H9 (cell line): ENCODE data around the gene EGLN1. TPM values are rescaled to one million over a fixed set of nuclear protein-coding genes. Genes with fewer than 3 reads are reported as not detected.
"Not testable (repeated sequence)": the region's sequence is repeated elsewhere in the genome, so short reads cannot be mapped to it uniquely, and the experiment has no call there.

Experiments
- DNase-seq: peaks from one replicate; pipeline ENCODE4 v3.0.0-alpha.2; 2017
- H2AFZ ChIP-seq: one replicate; pipeline ENCODE4 v1.6.1; 2013; ENCODE audit warnings: mild to moderate bottlenecking, low read length, control low read depth, moderate library complexity
- H2AK5ac ChIP-seq: 2 replicates; pipeline ENCODE4 v1.6.1; 2013; ENCODE audit warnings: low read length, control low read depth, mixed read lengths; ENCODE audit not compliant: insufficient read length
- H2BK120ac ChIP-seq: one replicate; pipeline ENCODE4 v1.6.1; 2013; ENCODE audit warnings: low read depth, mild to moderate bottlenecking, low read length, control low read depth, inconsistent platforms; ENCODE audit not compliant: poor library complexity, severe bottlenecking
- H2BK12ac ChIP-seq: 2 replicates; pipeline ENCODE4 v1.6.1; 2013; ENCODE audit warnings: low read length, control low read depth, mixed read lengths, low read depth; ENCODE audit not compliant: insufficient read length
- H2BK15ac ChIP-seq: 2 replicates; pipeline ENCODE4 v1.6.1; 2013; ENCODE audit warnings: low read depth, low read length, control low read depth
- H2BK20ac ChIP-seq: one replicate; pipeline ENCODE4 v1.6.1; 2013; ENCODE audit warnings: low read depth, mild to moderate bottlenecking, low read length, control low read depth, inconsistent platforms; ENCODE audit not compliant: poor library complexity, severe bottlenecking
- H2BK5ac ChIP-seq: 2 replicates; pipeline ENCODE4 v1.6.1; 2013; ENCODE audit warnings: low read length, control low read depth, mixed read lengths; ENCODE audit not compliant: insufficient read length
- H3K14ac ChIP-seq: 2 replicates; pipeline ENCODE4 v1.6.1; 2013; ENCODE audit warnings: low read length, control low read depth; ENCODE audit not compliant: insufficient read depth
- H3K18ac ChIP-seq: 2 replicates; pipeline ENCODE4 v1.6.1; 2013; ENCODE audit warnings: low read depth, mild to moderate bottlenecking, mixed read lengths, low read length, control low read depth; ENCODE audit not compliant: insufficient read length
- H3K23ac ChIP-seq: 2 replicates; pipeline ENCODE4 v1.6.1; 2013; ENCODE audit warnings: low read length, control low read depth, mixed read lengths, low read depth; ENCODE audit not compliant: insufficient read length
- H3K23me2 ChIP-seq: 2 replicates; pipeline ENCODE4 v1.6.1; 2013; ENCODE audit warnings: low read depth, mild to moderate bottlenecking, mixed read lengths, low read length, control low read depth; ENCODE audit not compliant: insufficient read length, poor library complexity, severe bottlenecking
- H3K27ac ChIP-seq: 2 replicates; pipeline ENCODE4 v1.5.1; 2013; ENCODE audit warnings: low read length, control low read depth, mixed read lengths, low read depth; ENCODE audit not compliant: insufficient read length
- H3K27me3 ChIP-seq: 2 replicates; pipeline ENCODE4 v1.6.1; 2013; ENCODE audit warnings: low read length, control low read depth, inconsistent platforms; ENCODE audit not compliant: insufficient read depth
- H3K4ac ChIP-seq: 2 replicates; pipeline ENCODE4 v1.6.1; 2013; ENCODE audit warnings: low read depth, mild to moderate bottlenecking, control low read depth, inconsistent platforms, low read length, moderate library complexity
- H3K4me1 ChIP-seq: 2 replicates; pipeline ENCODE4 v1.6.1; 2013; ENCODE audit warnings: low read length, control low read depth, inconsistent platforms; ENCODE audit not compliant: insufficient read depth
- H3K4me2 ChIP-seq: 2 replicates; pipeline ENCODE4 v1.6.1; 2013; ENCODE audit warnings: low read length, control low read depth, mixed read lengths; ENCODE audit not compliant: insufficient read length, insufficient read depth
- H3K56ac ChIP-seq: 2 replicates; pipeline ENCODE4 v1.6.1; 2013; ENCODE audit warnings: low read depth, mild to moderate bottlenecking, mixed read lengths, low read length, control low read depth; ENCODE audit not compliant: insufficient read length
- H3K79me1 ChIP-seq: 2 replicates; pipeline ENCODE4 v1.6.1; 2013; ENCODE audit warnings: low read depth, mild to moderate bottlenecking, moderate library complexity, low read length, control low read depth, inconsistent platforms; ENCODE audit not compliant: insufficient read depth, poor library complexity, severe bottlenecking
- H3K79me2 ChIP-seq: 2 replicates; pipeline ENCODE4 v1.6.1; 2013; ENCODE audit warnings: low read length, control low read depth, inconsistent platforms; ENCODE audit not compliant: insufficient read depth
- H3K9ac ChIP-seq: 2 replicates; pipeline ENCODE4 v1.6.1; 2013; ENCODE audit warnings: low read length, control low read depth, mixed read lengths; ENCODE audit not compliant: insufficient read length; ENCODE audit errors: extremely low read depth
- H3K9me3 ChIP-seq: one replicate; pipeline ENCODE4 v1.6.1; 2013; ENCODE audit warnings: low read depth, low read length, inconsistent platforms; ENCODE audit not compliant: control insufficient read depth
- H3T11ph ChIP-seq: one replicate; pipeline ENCODE4 v1.6.1; 2013; ENCODE audit warnings: mild to moderate bottlenecking, low read length, control low read depth, inconsistent platforms
- H4K20me1 ChIP-seq: one replicate; pipeline ENCODE4 v1.6.1; 2013; ENCODE audit not compliant: control insufficient read depth, insufficient read length, insufficient read depth
- H4K5ac ChIP-seq: 2 replicates; pipeline ENCODE4 v1.6.1; 2013; ENCODE audit warnings: low read depth, mild to moderate bottlenecking, mixed read lengths, low read length, control low read depth; ENCODE audit not compliant: insufficient read length
- H4K8ac ChIP-seq: replicated peaks from 2 replicates; pipeline ENCODE4 v1.6.1; 2013; ENCODE audit warnings: low read length, control low read depth, mixed read lengths, low read depth; ENCODE audit not compliant: insufficient read length
- H4K91ac ChIP-seq: 2 replicates; pipeline ENCODE4 v1.6.1; 2013; ENCODE audit warnings: low read depth, mild to moderate bottlenecking, moderate library complexity, mixed read lengths, low read length, control low read depth; ENCODE audit not compliant: insufficient read length
- H3K27ac Mint-ChIP-seq, 3 experiments: 2 replicates in 2 of 3; 3 replicates in 1 of 3; pipeline ENCODE4 v1.8.0; 2020 to 2021; ENCODE audit warnings: mixed read lengths in 3 of 3, mild to moderate bottlenecking in 1 of 3, moderate library complexity in 1 of 3
- H3K27me3 Mint-ChIP-seq: 2 replicates; pipeline ENCODE4 v1.8.0; 2021; ENCODE audit warnings: low read depth, mild to moderate bottlenecking, moderate library complexity, mixed read lengths
- H3K36me3 Mint-ChIP-seq, 3 experiments: 2 replicates in 2 of 3; 3 replicates in 1 of 3; pipeline ENCODE4 v1.8.0; 2020 to 2021; ENCODE audit warnings: low read depth in 3 of 3, mixed read lengths in 3 of 3; ENCODE audit not compliant: insufficient read depth in 1 of 3
- H3K4me1 Mint-ChIP-seq, 2 experiments: 2 replicates each; pipeline ENCODE4 v1.8.0; 2020; ENCODE audit warnings: mixed read lengths in 2 of 2
- H3K4me3 Mint-ChIP-seq, 2 experiments: 2 replicates in 1 of 2; 3 replicates in 1 of 2; pipeline ENCODE4 v1.8.0; 2020 to 2021; ENCODE audit warnings: mild to moderate bottlenecking in 2 of 2, mixed read lengths in 2 of 2, moderate library complexity in 1 of 2
- H3K9me3 Mint-ChIP-seq, 2 experiments: 2 replicates in 1 of 2; 3 replicates in 1 of 2; pipeline ENCODE4 v1.8.0; 2020; ENCODE audit warnings: mild to moderate bottlenecking in 2 of 2, mixed read lengths in 2 of 2, moderate library complexity in 1 of 2
- CTCF ChIP-seq: fragments of 200-600 bp; sonication (generic); conservative IDR thresholded peaks from 3 replicates; pipeline ENCODE4 v1.8.0; 2021; ENCODE audit warnings: antibody characterized with exemption, mild to moderate bottlenecking
- WGBS: extraction: QIAGEN DNeasy Blood & Tissue Kit; methylation state at CpG from one replicate; pipeline ENCODE4 v1.1.7; 2013; ENCODE audit warnings: missing lambda C conversion rate, low lambda C conversion rate, mixed read lengths; ENCODE audit not compliant: insufficient read length; ENCODE audit errors: extremely low coverage; 5-methylcytosine and 5-hydroxymethylcytosine counted together
- total RNA-seq: library from RNA; stranded (reverse); gene quantifications from 2 replicates; pipeline ENCODE4 v1.2.1, GENCODE V29; 2021

EGLN1 gene
- total RNA-seq, 1 experiment from 2014 or later: 8.4 TPM

DNA sequence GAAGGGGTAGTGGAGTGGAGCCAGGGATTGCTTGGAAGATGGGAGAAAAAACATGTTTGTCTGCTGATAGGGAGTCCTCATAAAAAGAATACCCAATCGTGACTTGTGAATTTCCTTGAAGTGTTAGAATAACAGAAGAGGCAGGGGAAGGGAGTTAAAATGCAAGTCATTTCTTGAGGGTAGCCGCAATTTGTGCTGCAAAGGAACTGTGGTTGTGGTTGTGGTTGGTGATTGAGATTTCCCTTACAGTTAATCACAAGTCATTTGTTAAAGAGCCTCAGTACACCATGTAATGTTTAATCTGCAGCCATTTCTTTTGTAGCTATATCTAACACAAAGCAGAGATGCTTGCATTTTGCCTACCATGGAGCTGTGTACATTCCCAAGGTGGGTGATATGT is 38.5 kb upstream of the EGLN1 start:
- no peak overlapping the region for H3K23ac ChIP-seq

GRCh38 chr1:231459438-231459837 is 37.4 kb upstream of the EGLN1 start:
- WGBS: no CpG with 5 or more reads among the region's 1 CpG
- Mint-ChIP-seq H3K4me1 (peaks cover 5 to 10% of the 10 kb centered on the region in 2 experiments), H3K9me3 (peaks cover 26 to 29% of the 10 kb centered on the region in 2 experiments)

More for the DNA sequence above, 38.5 kb upstream of the EGLN1 start:
- Mint-ChIP-seq H3K27ac (0 out of 7 replicates have a peak overlapping the region, but pooled peaks of 1 of the 3 experiments have one; percentile 6), H3K9me3 (peaks cover 32% of the 10 kb centered on the region in 2 experiments), H3K27me3 (0 out of 2 replicates have a peak, but pooled peaks cover 1% of the 10 kb centered on the region), H3K4me1 (peaks cover 7 to 13% of the 10 kb centered on the region in 2 experiments), H3K36me3 (peaks cover 6 to 28% (median 6%) of the 10 kb centered on the region in 3 experiments; a peak in 6 of 7 replicates), H3K4me3 (no peak overlapping the region)
- Histone ChIP-seq H3K27me3 (no peaks in the 10 kb centered on the region), H3K27ac (no peak overlapping the region), H3K79me2 (no peaks in the 10 kb centered on the region), H3K14ac (no peak overlapping the region), H4K5ac (no peak overlapping the region), H3K23me2 (no peaks in the 10 kb centered on the region), H3T11ph (no peak overlapping the region), H4K20me1 (no peaks in the 10 kb centered on the region), H2BK120ac (no peak overlapping the region), H2BK15ac (no peak overlapping the region), H2BK20ac (no peak overlapping the region), H3K4ac (no peak overlapping the region), H3K4me1 (no peaks in the 10 kb centered on the region), H2BK12ac (no peak overlapping the region), H2AK5ac (no peak overlapping the region), H3K18ac (no peak overlapping the region), H3K9me3 (no peaks in the 10 kb centered on the region), H2BK5ac (no peak overlapping the region), H3K79me1 (no peaks in the 10 kb centered on the region), H3K4me2 (no peak overlapping the region), H3K9ac (no peak overlapping the region), H4K91ac (no peak overlapping the region), H2AFZ (no peak overlapping the region), H4K8ac (no peak overlapping the region), H3K56ac (no peak overlapping the region)
- DNase-seq: no peak
- no peak for TF ChIP-seq CTCF
- WGBS: no CpG with 5 or more reads among the region's 2 CpGs

More at GRCh38 chr1:231459438-231459837, 37.4 kb upstream of the EGLN1 start:
- H3K9me3 ChIP-seq, H3K4me3 Mint-ChIP-seq, H2BK5ac ChIP-seq, H3K18ac ChIP-seq, H2AFZ ChIP-seq, H3K4me2 ChIP-seq, H3K9ac ChIP-seq, H2BK20ac ChIP-seq, H3K27me3 Mint-ChIP-seq, H3K56ac ChIP-seq, H2AK5ac ChIP-seq, H3K79me1 ChIP-seq, H3K14ac ChIP-seq, H3K27ac Mint-ChIP-seq, H3K4me1 ChIP-seq, DNase-seq, H3K79me2 ChIP-seq, H3K23ac ChIP-seq, H3K23me2 ChIP-seq, H3T11ph ChIP-seq, H3K27me3 ChIP-seq, H4K20me1 ChIP-seq, H2BK120ac ChIP-seq, H4K91ac ChIP-seq, H3K4ac ChIP-seq, H3K27ac ChIP-seq, H4K5ac ChIP-seq, H2BK15ac ChIP-seq, H2BK12ac ChIP-seq, H4K8ac ChIP-seq: not testable (repeated sequence)
- H3K36me3 Mint-ChIP-seq: peaks cover 5 to 18% (median 5%) of the 10 kb centered on the region in 3 experiments; a peak in 6 of 7 replicates
